Muscle of leg (tissue), 11 donors: ENCODE measurements around the gene SUPT20HL1. TPM values are rescaled to one million over a fixed set of nuclear protein-coding genes. Genes with fewer than 3 reads are reported as not detected.
"Not testable (repeated sequence)": the region's sequence is repeated elsewhere in the genome, so short reads cannot be mapped to it uniquely, and the experiment has no call there.

Source experiments
- DNase-seq: peaks from one replicate; pipeline ENCODE4 v3.0.0; 2013
- H3K27ac ChIP-seq: one replicate; pipeline ENCODE4 v1.5.1; 2013; ENCODE audit warnings: mild to moderate bottlenecking, low read length, control low read depth
- H3K27me3 ChIP-seq: one replicate; pipeline ENCODE4 v1.6.1; 2013; ENCODE audit warnings: low read length; ENCODE audit not compliant: control insufficient read depth, insufficient read depth
- H3K36me3 ChIP-seq: one replicate; pipeline ENCODE4 v1.6.1; 2013; ENCODE audit warnings: low read length; ENCODE audit not compliant: control insufficient read depth, insufficient read depth
- H3K4me1 ChIP-seq: one replicate; pipeline ENCODE4 v1.6.1; 2013; ENCODE audit warnings: low read length; ENCODE audit not compliant: control insufficient read depth, insufficient read depth
- H3K4me3 ChIP-seq: one replicate; pipeline ENCODE4 v1.5.1; 2013; ENCODE audit warnings: low read length, control low read depth
- H3K9me3 ChIP-seq: replicated peaks from 2 replicates; pipeline ENCODE4 v1.6.1; 2013; ENCODE audit warnings: low read depth, low read length; ENCODE audit not compliant: control insufficient read depth
- WGBS: methylation state at CpG from one replicate; pipeline ENCODE4 v1.1.5; 2013; ENCODE audit warnings: missing lambda C conversion rate; ENCODE audit not compliant: insufficient coverage; 5-methylcytosine and 5-hydroxymethylcytosine counted together
- polyA plus RNA-seq, 8 donors: library from polyadenylated mRNA; unstranded; fragments of 120-200 nt; gene quantifications; one replicate each; pipeline versions ENCODE4 v1.2.1 to v1.2.3, GENCODE V29; 2013; ENCODE audit warnings: inconsistent platforms in 1 of 8, low replicate concordance in 1 of 8; ENCODE audit not compliant: insufficient read length in 8 of 8, insufficient read depth in 1 of 8
- total RNA-seq: library from RNA; stranded (reverse); fragments of 120-200 nt; gene quantifications from one replicate; pipeline ENCODE4 v1.2.4, GENCODE V29; 2013

Gene SUPT20HL1
- total and polyA plus RNA-seq, 9 donors: 0.04 to 0.26 (median 0.08) TPM; not detected in 4

DNA sequence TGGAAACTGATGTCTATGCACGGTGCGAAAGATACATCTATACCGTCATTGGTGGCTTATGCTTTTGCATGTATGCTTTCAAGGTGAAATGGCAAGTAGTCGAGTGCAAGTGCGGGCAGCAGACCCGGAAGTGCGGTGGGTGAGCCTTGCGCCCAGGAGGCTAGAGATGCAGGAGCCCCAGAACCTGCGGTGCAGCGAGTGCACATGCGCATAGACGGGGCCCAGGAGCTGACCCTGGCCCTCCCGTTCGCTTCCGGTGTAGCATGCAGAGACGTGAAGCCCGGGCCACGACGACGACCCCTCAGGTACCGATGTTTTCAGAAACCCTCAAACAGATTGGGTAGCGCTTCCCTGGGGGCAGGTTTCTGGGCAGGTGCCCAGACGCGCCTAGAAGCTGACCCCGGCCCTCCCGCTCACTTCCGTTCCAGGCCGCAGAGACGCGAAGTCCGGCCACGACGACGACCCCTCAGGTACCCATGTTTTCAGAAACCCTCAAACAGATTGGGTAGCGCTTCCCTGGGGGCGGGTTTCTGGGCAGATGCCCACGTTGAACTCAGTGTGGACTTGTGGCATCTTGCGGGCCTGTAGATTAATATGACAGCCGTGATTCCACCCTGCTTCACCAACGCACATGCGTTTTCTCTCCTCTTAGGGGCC is 1.8 kb downstream of the SUPT20HL1 start:
- DNase-seq, H3K27ac ChIP-seq, H3K4me3 ChIP-seq, H3K36me3 ChIP-seq, H3K9me3 ChIP-seq, H3K4me1 ChIP-seq: not testable (repeated sequence)
- H3K27me3 ChIP-seq: peaks cover 26% of the 10 kb centered on the region
- WGBS: 86% methylated on average over 23 of the region's 41 CpGs

DNA sequence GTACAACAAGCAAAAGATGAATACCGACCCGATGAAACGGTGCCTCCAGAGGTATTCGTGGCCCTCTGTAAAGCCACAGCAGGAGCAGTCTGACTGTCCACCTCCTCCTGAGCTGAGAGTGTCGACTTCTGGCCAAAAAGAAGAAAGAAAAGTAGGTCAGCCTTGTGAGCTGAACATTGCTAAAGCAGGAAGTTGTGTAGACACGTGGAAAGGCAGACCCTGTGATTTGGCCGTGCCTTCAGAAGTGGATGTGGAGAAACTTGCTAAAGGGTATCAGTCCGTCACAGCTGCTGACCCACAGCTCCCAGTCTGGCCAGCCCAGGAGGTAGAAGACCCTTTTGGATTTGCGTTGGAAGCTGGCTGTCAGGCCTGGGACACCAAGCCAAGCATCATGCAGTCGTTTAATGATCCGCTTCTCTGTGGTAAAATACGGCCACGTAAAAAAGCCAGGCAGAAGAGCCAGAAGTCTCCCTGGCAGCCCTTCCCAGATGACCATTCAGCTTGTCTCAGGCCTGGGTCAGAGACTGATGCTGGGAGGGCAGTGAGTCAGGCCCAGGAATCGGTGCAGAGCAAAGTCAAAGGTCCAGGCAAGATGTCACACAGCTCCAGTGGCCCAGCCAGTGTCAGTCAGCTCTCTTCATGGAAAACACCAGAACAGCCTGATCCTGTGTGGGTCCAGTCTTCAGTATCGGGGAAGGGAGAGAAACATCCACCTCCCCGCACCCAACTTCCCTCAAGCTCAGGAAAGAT is 3.2 kb downstream of the SUPT20HL1 start:
- not testable (repeated sequence) for DNase-seq, H3K9me3 ChIP-seq, H3K4me3 ChIP-seq, H3K36me3 ChIP-seq, H3K4me1 ChIP-seq, H3K27ac ChIP-seq
- H3K27me3 ChIP-seq: peaks cover 27% of the 10 kb centered on the region
- WGBS: 81% methylated on average over 5 of the region's 16 CpGs

DNA sequence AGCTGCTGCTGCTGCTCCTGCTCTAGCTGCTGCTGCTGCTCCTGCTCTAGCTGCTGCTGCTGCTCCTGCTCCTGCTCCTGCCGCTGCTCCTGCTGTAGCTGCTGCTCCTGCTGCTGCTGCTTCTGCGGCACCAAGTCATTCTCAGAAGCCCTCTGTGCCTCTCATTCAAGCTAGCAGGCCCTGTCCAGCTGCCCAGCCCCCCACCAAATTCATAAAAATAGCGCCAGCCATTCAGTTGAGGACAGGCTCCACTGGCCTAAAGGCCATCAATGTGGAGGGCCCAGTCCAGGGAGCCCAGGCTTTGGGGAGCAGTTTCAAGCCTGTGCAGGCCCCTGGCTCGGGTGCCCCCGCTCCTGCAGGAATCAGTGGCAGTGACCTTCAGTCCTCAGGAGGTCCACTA is 3.9 kb downstream of the SUPT20HL1 start:
- Histone ChIP-seq H3K36me3 (no peaks in the 10 kb centered on the region), H3K4me3 (no peak overlapping the region), H3K27me3 (peaks cover 26% of the 10 kb centered on the region), H3K4me1 (peaks cover 2% of the 10 kb centered on the region), H3K9me3 (no peaks in the 10 kb centered on the region), H3K27ac (no peak overlapping the region)
- WGBS: 73% methylated on average over 5 of the region's 5 CpGs
- DNase-seq: no peak

DNA sequence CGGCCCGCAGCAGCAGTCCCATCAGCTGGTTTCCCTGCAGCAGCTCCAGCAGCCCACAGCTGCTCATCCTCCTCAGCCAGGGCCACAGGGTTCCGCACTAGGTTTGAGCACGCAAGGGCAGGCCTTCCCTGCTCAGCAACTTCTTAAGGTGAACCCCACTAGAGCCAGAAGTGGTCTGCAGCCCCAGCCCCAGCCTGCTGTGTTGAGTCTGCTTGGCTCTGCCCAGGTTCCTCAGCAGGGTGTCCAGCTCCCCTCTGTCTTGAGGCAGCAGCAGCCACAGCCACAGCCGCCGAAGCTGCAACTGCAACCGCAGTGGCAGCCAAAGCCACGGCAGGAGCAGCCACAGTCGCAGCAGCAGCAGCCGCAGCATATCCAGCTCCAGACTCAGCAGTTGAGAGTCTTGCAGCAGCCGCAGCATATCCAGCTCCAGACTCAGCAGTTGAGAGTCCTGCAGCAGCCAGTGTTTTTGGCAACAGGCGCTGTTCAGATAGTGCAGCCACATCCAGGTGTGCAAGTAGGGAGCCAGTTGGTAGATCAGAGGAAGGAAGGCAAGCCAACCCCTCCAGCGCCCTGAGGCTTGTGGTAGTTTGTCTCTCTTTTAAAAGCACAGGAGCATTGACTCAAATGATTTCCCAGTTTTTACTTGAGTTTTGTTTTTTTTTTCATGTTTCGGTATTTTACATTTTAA is 4.6 kb downstream of the SUPT20HL1 start:
- Histone ChIP-seq H3K4me3 (no peak overlapping the region), H3K36me3 (no peaks in the 10 kb centered on the region), H3K27me3 (peaks cover 31% of the 10 kb centered on the region), H3K27ac (no peak overlapping the region), H3K9me3 (no peaks in the 10 kb centered on the region), H3K4me1 (peaks cover 2% of the 10 kb centered on the region)
- DNase-seq: no peak
- 78% methylated on average over 10 of the region's 14 CpGs for WGBS

DNA sequence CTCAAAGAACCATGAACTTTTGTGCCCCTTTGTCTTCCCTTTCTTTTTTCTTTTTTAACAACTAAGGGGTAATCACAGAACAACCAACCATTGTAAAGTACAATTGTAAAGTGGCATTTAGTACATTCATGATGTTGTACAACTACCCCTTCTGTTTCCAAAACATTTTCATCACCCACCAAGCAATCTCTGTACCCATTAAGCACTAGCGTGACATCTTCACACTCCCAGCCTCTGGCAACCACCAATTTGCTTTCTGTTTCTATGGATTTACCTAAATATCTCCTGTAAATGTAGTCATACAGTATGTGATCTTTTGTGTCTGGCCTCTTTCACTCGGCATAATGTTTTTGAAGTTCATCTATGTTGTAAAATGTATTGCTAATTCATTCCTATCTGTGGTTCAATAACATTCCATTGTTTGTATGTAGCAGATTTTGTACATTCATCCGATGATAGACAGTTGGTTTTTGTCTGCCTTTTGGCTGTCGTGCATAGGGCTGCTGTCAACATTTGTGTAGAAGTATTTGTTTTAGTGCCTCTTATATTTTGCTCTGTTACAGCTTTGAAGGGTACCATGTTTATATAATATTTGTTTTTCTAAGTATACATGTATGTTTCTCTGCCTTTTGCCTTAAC is 6.4 kb downstream of the SUPT20HL1 start:
- H3K36me3 ChIP-seq: not testable (repeated sequence)

DNA sequence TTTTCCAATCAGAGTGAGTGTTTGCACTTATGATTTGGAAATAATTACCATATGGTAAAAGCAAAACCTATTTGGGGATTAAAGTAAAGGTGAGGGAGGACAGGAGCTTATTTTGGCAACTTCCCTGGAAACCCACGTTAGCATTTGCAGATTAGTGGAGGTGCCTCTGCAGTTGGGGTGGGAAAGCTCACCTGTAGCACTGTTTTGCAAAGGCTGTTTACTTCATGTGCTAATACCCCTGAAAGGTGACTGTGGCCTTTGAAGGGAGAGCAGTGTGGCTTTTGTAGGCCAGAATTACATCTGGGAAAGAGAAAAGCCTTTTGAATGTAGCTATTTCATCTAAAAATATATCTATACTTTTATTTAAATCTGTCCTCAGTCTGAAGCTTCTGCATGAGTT is 9.4 kb downstream of the SUPT20HL1 start:
- H3K4me3 ChIP-seq: no peak overlapping the region
- H3K27me3 ChIP-seq: peaks cover 36% of the 10 kb centered on the region
- no peak for DNase-seq
- H3K4me1 ChIP-seq: peaks cover 2% of the 10 kb centered on the region
- no peak overlapping the region for H3K27ac ChIP-seq
- no CpG with 5 or more reads among the region's 1 CpG for WGBS
- no peaks in the 10 kb centered on the region for H3K9me3 ChIP-seq
- H3K36me3 ChIP-seq: no peaks in the 10 kb centered on the region

More for the DNA sequence above, 6.4 kb downstream of the SUPT20HL1 start:
- not testable (repeated sequence) for DNase-seq, H3K4me1 ChIP-seq, H3K9me3 ChIP-seq, H3K4me3 ChIP-seq, H3K27ac ChIP-seq
- WGBS: no CpG with 5 or more reads among the region's 4 CpGs
- H3K27me3 ChIP-seq: peaks cover 32% of the 10 kb centered on the region

DNA sequence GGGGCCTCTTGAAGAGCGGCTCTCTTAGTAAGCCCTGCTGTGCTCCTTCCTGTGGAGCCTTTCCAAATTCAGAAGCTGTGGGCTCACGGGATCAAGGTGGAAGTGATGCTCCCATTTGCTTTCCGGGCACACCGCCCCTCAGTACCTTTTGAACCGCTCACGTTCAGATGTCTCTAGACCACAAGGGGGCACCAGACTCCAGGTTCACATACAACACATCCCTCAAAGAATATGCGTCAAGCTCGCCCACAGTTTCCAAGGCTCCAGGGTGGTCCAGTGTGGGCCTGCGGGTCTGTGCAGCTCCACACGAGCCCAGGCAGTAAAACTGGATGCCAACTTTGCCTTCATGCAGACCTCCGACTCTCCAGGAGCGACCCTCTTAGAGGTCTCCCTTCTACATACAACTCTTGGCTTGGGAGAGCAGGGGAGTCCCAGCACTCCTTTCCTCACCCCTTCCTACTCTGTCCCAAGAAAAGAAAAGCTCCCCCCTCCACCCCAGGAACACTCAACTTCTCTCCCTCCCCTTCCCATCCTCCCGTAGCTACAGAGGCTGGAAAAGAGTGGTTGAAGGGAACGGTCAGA is 11.0 kb downstream of the SUPT20HL1 start:
- H3K4me3 ChIP-seq: no peak overlapping the region
- no peaks in the 10 kb centered on the region for H3K36me3 ChIP-seq
- no peaks in the 10 kb centered on the region for H3K4me1 ChIP-seq
- WGBS: 12% methylated on average over 13 of the region's 14 CpGs
- DNase-seq: peak; percentile 76
- H3K27ac ChIP-seq: no peak overlapping the region
- H3K9me3 ChIP-seq: no peaks in the 10 kb centered on the region
- peaks cover 39% of the 10 kb centered on the region for H3K27me3 ChIP-seq

DNA sequence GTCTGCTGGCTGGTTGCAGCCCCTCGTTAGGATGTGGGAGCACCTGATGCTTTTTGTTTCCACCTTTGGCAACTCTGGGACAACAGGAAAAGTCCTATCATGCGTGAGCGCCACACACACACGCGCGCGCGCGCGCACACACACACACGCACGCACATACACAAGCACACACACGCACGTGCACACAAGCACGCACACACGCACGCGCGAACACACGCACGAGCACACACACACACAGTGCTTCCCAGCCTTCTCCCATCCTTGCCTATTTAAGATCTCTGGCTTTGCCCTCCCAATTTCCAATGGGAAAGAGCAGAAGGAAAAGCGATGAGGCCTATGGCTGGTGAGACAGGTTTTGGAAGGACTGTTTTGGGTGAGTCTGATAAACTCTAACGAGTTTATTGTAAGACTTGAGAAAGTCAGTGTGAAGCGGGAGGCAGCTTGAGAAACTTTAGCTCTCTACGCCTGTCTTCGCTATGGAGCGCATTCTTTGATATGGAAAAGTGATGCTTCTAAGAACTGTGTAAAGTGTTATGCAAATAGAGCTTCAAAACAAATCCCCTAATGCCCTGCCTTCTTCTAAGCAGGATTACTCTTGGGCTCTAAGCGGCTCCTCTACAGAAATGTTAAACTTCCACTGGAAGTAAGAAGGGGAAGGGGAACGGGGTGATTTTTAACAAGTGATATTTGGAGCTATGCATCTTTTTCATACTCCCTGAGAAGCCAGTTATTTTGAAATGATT is 11.8 kb downstream of the SUPT20HL1 start:
- no peak overlapping the region for H3K4me3 ChIP-seq
- H3K4me1 ChIP-seq: no peaks in the 10 kb centered on the region
- no peak for DNase-seq
- 44% methylated on average over 26 of the region's 29 CpGs for whole genome bisulfite sequencing
- H3K27ac ChIP-seq: no peak overlapping the region
- no peaks in the 10 kb centered on the region for H3K36me3 ChIP-seq
- H3K27me3 ChIP-seq: peaks cover 39% of the 10 kb centered on the region
- H3K9me3 ChIP-seq: no peaks in the 10 kb centered on the region

DNA sequence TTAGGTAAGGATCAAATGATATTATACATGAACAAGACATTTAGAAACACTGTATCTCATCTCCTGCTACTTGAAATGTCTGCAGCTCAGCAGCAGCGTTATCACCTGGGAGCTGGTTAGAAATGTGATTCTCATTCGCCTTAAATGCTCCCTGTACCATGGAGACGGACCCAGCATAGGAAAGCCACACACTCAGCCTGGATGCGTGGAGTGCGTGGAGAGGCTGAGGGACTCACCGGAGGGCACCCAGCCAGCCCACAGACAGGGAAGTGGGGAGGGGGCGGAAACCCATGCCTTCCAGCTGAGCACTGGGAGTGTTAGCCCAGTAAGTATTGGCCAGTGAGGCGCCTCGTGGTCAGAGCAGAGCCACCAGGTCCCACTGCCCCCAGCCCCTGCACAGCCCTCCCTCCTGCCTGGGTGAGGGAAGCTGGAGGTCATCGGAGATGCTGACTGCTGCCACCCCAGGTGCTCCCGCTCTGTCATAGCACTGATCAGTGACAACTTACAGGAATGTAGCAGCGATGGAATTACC is 15.2 kb downstream of the SUPT20HL1 start:
- Histone ChIP-seq H3K27me3 (peaks cover 44% of the 10 kb centered on the region), H3K4me1 (no peaks in the 10 kb centered on the region), H3K27ac (no peak overlapping the region), H3K36me3 (no peaks in the 10 kb centered on the region), H3K9me3 (no peaks in the 10 kb centered on the region), H3K4me3 (no peak overlapping the region)
- no peak for DNase-seq
- 46% methylated on average over 5 of the region's 12 CpGs for WGBS
